Astrocyte (in vitro differentiated cells and primary cell): ENCODE data around the gene VCL.
"Not testable (repeated sequence)": the region's sequence is repeated elsewhere in the genome, so short reads cannot be mapped to it uniquely, and the experiment has no call there.

Source experiments
- CTCF ChIP-seq: IDR thresholded peaks from 2 replicates; pipeline ENCODE4 v1.5.1; 2011; ENCODE audit warnings: low read depth, mild to moderate bottlenecking, inconsistent platforms, low read length, moderate library complexity; ENCODE audit not compliant: insufficient read depth
- EZH2 ChIP-seq: IDR thresholded peaks from 2 replicates; pipeline ENCODE4 v1.6.1; 2012; ENCODE audit warnings: mild to moderate bottlenecking, low read length, inconsistent platforms; ENCODE audit not compliant: insufficient read depth

GRCh38 chr10:74032208-74032607 lies 34.3 kb downstream of the VCL start:
- not testable (repeated sequence) for TF ChIP-seq CTCF, EZH2
